Measurements from ENCODE around the gene IGFBP4.

The IGFBP4 gene

DNA sequence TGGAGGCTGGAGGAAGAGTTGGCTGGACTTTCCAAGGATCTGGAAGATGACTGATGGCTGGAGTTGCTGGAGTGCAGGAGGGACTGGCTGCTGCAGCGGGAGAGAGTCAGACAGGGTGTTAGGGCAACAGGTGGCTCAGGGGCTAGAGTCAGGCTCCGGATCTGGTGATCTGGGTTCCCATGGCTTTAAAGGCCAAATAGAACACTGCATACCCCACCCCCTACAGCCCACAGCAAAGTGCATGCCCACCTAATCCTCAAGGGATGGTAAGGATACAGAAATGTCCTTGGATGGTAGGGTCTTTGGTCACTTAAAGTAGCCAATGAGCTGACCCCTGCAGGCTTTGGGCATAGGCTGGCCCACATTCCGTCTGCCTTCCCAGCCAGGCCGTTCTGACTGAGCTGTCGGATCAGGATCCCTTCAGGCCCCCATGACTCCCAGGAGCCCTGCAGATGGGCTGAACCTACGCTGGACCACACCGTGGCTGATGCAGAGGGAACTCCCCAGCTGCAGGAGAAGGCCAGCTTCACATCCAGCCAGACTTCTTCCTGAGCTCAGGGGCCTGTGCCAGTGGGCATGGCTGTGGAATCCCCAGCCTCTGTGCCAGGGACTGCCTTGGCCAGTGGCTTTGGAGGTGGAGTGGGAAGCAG, 44.2 kb downstream of the IGFBP4 start:
- H3K4me3 ChIP-seq (ENCODE audit: low read depth, low read length), result no peak overlapping the region
- TF ChIP-seq, protein P1, sequence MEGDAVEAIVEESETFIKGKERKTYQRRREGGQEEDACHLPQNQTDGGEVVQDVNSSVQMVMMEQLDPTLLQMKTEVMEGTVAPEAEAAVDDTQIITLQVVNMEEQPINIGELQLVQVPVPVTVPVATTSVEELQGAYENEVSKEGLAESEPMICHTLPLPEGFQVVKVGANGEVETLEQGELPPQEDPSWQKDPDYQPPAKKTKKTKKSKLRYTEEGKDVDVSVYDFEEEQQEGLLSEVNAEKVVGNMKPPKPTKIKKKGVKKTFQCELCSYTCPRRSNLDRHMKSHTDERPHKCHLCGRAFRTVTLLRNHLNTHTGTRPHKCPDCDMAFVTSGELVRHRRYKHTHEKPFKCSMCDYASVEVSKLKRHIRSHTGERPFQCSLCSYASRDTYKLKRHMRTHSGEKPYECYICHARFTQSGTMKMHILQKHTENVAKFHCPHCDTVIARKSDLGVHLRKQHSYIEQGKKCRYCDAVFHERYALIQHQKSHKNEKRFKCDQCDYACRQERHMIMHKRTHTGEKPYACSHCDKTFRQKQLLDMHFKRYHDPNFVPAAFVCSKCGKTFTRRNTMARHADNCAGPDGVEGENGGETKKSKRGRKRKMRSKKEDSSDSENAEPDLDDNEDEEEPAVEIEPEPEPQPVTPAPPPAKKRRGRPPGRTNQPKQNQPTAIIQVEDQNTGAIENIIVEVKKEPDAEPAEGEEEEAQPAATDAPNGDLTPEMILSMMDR (IDR thresholded peaks at IDR 0.05; ENCODE audit: low read depth, low read length), result no peak

DNA sequence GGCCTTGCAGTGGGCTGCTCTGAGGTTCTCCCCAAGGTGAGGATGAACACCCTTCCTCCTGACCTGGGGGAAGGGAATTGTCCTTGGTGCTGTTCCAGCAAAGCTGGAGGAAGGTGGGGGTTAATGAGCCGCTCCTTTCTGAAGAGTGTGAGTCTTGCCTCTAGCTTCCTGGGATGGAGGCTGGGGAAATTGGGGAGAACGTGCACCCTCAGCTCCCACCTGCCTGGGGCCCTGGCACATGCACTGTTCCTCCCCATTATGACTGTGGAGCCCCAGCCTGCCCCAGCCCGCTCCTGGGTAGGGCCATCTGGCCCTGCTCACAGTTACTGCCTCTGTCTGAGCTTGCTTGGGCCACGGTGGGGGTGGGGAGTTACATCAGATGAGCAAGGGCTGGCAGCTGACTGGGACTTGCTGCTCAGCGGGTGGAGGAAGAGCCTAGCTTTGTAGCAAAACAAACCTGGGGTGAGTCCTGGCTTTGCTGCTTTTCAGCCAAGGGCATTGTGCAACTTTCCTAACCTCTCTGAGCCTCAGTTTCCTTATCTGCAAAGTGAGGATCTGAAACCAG, 47.1 kb downstream of the IGFBP4 start:
- no peak overlapping the region for H3K4me3 ChIP-seq (ENCODE audit: low read depth, low read length)
- TF ChIP-seq, protein P1 (IDR thresholded peaks at IDR 0.05; ENCODE audit: low read depth, low read length), result no peak

DNA sequence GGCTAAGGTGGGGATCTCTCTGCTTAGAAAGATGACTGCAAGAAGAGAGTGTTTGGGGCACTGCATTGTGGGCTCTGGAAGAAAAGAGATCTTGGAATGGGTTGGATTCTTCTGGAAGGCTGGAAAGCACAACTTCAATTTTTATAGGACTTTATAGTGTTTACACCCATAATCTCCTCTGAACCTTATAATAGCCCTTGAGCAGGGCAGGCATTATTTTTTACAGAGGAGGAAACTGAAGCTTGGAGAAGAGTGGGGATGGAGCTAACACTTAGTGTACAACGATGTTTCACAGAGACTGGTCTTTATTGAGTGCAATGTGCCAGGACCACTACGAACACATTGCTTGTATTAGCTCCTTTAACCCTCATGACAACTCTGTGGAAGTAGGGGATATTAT, 47.7 kb downstream of the IGFBP4 start:
- no peak overlapping the region for H3K4me3 ChIP-seq (ENCODE audit: low read depth, low read length)
- TF ChIP-seq, protein P1 (IDR thresholded peaks at IDR 0.05; ENCODE audit: low read depth, low read length), result no peak

DNA sequence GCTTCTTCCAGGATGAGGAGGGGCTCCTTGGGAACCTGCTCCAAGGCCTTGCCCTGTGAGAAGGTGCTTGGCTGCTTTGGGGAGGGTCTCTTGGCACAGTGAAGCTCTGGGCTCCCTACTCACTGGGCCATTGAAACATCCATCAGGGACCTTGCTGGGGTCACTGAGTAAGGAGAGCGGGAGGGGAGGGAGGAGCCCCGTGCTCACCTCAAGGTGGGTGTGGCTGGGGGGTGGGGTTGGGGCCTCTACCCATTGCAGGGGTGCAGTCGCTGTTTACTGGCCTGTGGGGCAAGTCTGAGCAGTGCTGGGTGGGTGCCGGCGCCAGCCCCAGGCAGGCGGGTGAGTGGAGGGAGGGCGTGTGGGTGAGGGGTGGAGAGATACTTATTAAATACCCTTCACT, 48.2 kb downstream of the IGFBP4 start:
- TF ChIP-seq, protein P1 (IDR thresholded peaks at IDR 0.05; ENCODE audit: low read depth, low read length), result no peak

GRCh38 chr17:40493697-40494096, 50.4 kb downstream of the IGFBP4 start:
- TF ChIP-seq, protein P1 (IDR thresholded peaks at IDR 0.05; ENCODE audit: low read depth, low read length), result no peak
- H3K4me3 ChIP-seq (ENCODE audit: low read depth, low read length), result no peak overlapping the region

More for the DNA sequence above, 48.2 kb downstream of the IGFBP4 start:
- H3K4me3 ChIP-seq (ENCODE audit: low read depth, low read length), result no peak overlapping the region

DNA sequence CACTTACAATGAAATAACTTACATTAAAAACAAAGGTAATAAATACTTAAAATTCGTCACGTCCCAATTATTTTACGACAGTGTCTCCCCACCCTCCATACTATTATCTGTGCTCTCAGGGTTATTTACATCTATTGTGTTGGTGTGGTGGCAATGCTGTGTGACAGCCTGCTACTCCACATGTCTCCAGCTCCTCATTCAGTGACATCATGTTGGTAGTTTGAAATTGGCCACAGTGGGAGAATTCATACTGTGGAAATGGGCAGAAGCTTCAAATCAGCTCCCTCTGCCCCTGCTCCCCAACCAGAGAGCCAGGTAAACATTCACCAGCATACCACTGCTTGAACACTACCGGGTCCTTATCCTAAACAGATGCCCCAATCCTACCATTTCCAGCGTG, 51.9 kb downstream of the IGFBP4 start:
- TF ChIP-seq, protein P1 (IDR thresholded peaks at IDR 0.05; ENCODE audit: low read depth, low read length), result no peak
- no peak overlapping the region for H3K4me3 ChIP-seq (ENCODE audit: low read depth, low read length)

- no peak overlapping the region for H3K4me3 ChIP-seq (ENCODE audit: low read depth, low read length)
- TF ChIP-seq, protein P1 (IDR thresholded peaks at IDR 0.05; ENCODE audit: low read depth, low read length), result no peak
These were observed 52.9 kb downstream of the IGFBP4 start for GRCh38 chr17:40496170-40496569.

Data from WI38 (cell line).